ENCODE data around the gene CCND2.

DNA sequence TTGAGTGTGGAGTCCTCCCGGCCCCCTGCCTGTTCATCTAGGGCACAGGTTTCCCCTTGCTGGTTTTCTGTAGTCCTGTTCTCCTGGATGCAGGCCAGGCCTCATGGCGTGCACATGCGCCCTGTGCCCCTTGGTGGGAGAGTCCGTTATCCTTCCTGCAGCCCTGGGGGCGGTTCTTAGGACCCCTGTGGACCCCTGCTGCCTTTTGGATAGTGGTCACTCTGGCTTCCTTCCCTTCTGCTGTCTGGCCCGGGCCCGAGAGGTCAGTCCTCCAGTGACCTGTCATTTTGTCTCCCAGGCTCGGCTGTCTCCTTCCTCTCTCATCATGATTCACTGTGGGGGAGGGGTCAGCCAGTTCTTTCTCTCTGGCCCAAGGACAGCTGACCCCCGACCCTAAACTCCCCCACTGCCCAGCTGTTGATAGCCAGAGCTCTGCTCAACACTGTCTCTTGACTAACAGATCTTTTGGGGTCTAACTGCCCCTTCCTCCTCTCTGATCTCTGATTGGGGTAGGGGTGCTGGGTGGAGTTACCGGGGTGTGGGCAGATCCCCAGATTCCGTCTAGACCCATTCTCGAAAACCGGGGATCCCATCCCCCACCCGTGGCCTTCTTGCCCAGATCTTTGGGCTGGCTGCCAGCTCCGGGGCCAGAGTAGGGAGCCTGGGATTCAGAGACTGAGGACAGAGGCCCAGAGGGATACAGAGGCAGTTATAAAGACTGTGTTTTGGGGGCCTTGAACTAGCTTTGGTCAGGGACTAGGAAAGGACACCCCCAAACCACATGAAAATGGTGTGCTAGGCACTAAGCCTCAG lies 7.0 kb downstream of the CCND2 start:
- TF ChIP-seq, protein P1, sequence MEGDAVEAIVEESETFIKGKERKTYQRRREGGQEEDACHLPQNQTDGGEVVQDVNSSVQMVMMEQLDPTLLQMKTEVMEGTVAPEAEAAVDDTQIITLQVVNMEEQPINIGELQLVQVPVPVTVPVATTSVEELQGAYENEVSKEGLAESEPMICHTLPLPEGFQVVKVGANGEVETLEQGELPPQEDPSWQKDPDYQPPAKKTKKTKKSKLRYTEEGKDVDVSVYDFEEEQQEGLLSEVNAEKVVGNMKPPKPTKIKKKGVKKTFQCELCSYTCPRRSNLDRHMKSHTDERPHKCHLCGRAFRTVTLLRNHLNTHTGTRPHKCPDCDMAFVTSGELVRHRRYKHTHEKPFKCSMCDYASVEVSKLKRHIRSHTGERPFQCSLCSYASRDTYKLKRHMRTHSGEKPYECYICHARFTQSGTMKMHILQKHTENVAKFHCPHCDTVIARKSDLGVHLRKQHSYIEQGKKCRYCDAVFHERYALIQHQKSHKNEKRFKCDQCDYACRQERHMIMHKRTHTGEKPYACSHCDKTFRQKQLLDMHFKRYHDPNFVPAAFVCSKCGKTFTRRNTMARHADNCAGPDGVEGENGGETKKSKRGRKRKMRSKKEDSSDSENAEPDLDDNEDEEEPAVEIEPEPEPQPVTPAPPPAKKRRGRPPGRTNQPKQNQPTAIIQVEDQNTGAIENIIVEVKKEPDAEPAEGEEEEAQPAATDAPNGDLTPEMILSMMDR (IDR thresholded peaks at IDR 0.05): no peak
- TF ChIP-seq POLR2A (IDR thresholded peaks at IDR 0.05): no peak
